PC-3 (cell line): ENCODE measurements around the gene RPS21.

Experiments used
- EZH2 ChIP-seq: fragments of 300-600 bp; sonication (generic); IDR thresholded peaks from one replicate; pipeline ENCODE4 v1.6.1; 2017; ENCODE audit warnings: antibody characterized with exemption, mild to moderate bottlenecking, low read length; ENCODE audit not compliant: unreplicated experiment
- TF ChIP-seq, protein P1 (sequence below): fragments of 300-600 bp; sonication (generic); conservative IDR thresholded peaks from 2 replicates; pipeline ENCODE4 v1.5.1; 2017; ENCODE audit warnings: antibody characterized with exemption, low read depth, mild to moderate bottlenecking, low read length

DNA sequence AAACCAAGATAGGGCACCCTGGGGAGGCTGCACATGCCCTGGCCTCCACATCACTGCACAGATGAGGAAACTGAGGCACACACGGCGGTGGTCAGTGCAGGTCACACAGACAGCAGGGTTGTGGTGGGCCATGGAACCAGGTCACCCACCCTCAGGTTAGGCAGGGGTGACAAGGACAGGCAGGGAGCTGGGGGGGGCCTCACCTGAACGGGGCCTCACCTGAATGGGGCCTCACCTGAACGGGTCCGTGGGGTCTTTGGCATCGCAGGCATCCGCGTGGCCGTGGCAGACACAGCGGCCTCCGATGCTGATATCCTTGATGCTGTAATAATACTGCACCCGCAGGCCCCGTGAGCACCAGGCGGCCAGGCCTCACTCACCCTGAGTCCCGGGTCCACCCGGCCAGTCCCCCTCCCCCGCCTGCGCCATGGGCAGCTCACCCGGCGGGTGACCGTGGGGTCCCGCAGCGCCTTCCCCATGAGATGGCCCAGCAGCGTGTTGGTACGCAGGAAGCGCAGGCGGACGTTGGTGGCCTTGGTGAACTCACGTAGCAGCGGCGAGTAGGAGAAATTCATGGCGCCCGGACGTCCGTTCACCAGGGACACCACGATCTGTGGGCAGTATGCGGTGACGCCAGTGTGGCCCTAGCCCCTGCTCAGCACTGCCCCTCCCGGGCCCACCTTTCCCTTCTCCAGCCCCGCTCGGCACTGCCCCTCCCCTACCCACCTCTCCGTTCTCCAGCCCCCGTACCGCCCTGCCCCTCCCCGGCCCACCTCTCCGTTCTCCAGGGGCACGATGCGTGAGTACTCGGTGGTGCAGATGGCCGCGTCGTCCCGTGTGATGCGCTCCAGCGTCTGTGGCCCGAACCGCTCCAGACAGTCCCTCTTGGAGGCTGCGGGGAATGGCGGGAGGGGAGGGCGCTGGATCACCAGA is 35.2 kb upstream of the RPS21 start:
- TF ChIP-seq EZH2, result no peak
- TF ChIP-seq, protein P1, sequence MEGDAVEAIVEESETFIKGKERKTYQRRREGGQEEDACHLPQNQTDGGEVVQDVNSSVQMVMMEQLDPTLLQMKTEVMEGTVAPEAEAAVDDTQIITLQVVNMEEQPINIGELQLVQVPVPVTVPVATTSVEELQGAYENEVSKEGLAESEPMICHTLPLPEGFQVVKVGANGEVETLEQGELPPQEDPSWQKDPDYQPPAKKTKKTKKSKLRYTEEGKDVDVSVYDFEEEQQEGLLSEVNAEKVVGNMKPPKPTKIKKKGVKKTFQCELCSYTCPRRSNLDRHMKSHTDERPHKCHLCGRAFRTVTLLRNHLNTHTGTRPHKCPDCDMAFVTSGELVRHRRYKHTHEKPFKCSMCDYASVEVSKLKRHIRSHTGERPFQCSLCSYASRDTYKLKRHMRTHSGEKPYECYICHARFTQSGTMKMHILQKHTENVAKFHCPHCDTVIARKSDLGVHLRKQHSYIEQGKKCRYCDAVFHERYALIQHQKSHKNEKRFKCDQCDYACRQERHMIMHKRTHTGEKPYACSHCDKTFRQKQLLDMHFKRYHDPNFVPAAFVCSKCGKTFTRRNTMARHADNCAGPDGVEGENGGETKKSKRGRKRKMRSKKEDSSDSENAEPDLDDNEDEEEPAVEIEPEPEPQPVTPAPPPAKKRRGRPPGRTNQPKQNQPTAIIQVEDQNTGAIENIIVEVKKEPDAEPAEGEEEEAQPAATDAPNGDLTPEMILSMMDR, result no peak
